GF-D8 (cell line): ENCODE results near the gene LEAP2.

ENCODE experiments used
- DNase-seq: peaks from one replicate; lab custom pipeline; 2025; lab: John Stamatoyannopoulos, UW

Gene LEAP2

DNA sequence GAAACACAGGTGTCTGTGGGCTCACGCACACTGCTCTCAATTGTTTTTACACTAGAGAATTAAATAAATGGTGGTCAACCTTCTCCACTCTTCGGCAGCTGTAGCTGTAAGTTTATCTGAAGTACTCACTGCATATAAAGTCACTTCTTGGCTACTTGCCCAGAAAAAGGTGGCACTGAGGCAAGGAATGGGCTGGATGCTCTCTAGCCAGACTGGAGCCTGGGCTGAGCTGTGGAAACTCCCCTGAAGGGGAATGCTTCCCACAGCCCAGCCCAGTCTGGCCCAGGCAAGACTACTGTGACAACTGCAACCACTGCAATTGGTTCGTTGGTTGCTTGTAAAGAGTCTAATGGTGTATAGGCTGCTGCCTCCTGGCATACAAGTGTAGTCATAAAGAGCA lies 4.5 kb downstream of the LEAP2 start:
- DNase-seq = no peak

DNA sequence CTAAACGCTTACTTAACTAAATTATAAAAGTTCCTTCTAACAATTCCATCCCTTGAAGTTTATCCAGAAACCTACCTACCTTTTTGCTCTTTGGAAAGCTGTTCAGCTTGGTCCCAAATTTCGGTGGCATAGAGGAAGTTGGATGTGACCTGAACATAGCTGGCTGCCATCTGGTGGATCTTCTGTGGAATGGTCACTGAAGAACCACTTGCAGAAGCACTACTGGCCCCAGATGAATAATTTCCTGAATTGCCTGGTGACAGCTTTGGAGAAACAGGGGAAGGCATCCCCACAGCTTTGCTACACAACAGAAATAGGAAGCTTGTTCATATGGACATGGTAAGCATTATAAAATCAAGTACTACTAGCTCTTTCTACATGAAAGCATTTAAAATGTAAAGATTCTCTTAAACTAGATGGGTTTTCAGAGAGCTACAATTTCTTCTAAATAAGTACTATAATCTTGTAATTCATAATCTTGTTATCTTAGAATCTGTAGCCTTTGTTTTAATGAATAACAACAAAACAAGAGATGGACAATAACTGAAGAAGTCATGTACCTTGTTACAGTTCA lies 9.9 kb downstream of the LEAP2 start:
- peak; percentile 9 for DNase-seq

DNA sequence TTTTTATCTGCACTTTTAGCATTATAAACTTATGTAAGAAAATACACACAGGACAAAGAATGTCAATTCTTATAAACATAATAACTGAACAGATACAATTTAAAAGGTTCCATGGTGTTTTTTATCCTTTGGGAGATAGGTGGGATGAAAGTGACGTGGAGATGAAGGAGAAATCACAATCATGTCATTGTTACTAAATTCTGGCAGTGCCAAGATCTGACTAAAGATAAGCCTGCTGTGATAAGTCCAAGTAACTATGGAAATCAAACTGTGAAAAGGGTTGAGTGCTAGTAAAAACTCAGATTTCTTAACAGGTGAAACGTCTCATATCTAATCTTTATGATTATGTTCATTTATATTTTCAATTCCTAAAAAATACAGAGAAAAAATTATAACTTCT lies 11.1 kb downstream of the LEAP2 start:
- no peak for DNase-seq

DNA sequence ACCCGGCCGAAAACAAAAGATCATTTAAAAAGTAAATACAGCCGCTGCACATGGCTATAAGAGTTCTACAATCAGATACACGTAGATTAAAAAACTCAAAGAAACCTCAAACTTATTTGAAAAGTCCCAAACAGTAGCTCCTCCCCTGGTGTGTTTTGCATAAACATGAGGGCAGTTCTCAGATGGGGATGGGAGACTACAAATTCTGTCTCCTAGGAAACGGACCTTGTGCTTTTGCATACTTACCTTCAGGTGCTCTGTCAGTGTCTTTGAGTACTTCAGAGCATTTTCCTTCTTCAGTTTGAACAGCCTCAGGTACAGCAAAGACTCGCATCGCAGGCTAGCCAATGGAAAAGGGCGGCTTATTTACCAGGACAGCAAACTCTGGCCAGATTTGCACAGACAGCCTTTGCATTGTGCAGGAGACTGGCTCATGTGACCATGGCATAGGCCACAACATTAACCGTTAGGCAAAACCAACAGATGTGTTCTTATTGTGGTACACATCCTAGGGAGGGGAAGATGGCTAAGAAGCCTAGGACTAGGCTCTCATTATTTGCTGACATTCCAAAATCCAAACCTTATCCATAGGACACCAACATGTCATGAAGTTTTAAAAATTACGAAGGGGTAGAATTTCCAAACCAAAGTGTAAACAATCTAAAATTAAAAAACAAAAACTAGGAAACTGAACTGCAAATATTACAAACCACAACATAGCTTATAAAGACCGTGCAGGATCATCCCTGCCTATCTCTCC lies 12.8 kb downstream of the LEAP2 start:
- DNase-seq = no peak

DNA sequence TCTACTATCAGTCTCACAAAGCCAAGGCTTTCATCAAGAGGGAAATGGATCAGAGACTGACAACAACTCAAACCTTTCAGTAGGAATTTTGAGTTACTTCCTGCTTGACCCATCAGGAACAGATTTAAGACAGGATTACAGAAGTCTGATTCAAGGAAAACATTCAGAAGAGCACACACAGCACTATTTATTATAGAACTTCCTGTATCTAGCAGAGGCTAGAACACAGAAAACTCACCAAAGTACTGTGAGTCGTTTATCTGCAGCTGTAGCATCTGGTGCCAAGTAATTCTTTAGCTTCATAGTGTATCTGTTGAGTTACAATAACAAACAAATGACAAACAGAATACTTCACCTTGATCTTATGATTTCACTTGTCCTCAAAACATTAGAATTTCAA lies 13.8 kb downstream of the LEAP2 start:
- no peak for DNase-seq

DNA sequence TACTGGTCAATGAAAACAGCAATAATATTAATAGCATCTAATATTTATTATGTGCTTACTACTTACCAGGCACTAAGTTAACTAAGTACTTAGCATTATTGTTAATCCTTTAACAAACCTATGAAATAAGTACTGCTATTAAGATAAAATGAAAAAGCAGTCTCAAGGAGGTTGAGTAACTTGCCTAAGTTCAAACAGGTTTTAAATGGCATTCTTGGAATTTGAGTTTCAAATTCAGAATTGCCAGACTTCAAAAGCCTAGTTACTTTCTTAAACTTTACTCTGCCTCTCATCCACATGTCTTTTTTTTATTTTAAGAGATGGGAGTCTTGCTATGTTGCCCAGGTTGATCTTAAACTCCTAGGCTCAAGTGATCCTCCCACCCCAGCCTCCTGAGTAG lies 16.0 kb downstream of the LEAP2 start:
- DNase-seq = no peak

DNA sequence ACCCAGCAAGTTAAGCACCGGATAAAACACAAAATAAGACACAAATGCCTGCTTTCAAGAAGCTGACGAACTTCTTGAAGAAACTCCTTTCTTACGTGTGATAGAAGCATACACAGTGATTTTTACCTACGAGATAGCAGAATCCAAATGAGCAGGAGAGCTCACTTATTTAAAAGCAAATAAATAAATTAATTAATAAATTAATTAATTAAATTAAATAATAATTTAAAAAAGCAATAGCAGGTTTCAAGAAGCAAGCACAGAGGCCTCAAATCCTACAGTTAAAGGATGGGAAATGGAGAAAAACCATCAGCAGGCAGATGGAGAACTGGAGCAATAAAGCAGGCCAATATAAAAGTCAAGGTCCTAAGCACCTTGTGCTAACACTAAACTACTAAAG lies 17.3 kb downstream of the LEAP2 start:
- no peak for DNase-seq

DNA sequence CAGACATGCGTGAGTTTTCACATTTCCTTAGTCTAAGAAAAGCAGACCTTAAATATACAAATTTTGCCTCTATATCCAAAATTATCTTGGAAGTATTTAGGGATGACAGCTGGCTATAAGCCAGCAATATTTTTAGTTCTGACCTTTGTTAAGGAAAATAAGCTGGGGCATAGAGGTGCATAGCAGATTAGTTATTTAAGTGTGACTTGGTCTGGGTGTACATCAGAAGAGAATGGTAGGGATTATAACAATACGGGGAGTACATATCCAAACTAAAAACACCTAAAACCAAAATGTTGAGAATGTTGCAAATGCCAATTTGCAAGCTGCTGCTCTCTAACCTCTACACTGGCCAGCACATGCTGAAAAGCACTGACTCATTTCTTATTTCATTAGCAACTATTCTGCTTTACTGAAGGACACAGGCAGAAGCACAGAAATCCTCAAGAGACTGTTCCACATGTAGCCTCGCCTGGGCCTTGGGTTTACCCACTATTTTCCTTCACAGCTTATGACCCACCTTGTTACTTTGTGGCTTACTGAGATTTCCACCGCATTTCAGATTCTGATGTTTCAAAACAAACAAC lies 22.3 kb downstream of the LEAP2 start:
- no peak for DNase-seq

DNA sequence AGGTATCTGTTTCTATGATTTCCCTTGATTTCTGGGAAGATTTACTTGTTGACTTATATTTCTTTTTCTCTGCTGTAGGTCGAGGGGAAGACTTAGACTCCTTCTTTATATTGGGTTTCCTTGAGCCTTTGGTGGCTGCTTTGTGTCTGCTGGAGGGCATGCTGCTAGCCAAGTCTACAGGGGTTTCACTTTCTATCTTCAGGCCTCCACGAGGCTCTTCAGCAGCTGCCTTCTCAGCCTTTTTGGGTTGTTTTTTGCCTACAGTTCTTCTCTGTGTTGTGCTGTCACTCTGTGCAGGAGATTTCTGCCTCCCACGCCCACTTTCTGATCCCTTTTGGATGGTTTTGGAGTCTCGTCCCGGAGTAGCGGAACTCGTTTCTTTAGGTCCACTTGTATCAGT lies 23.2 kb downstream of the LEAP2 start:
- DNase-seq = no peak

DNA sequence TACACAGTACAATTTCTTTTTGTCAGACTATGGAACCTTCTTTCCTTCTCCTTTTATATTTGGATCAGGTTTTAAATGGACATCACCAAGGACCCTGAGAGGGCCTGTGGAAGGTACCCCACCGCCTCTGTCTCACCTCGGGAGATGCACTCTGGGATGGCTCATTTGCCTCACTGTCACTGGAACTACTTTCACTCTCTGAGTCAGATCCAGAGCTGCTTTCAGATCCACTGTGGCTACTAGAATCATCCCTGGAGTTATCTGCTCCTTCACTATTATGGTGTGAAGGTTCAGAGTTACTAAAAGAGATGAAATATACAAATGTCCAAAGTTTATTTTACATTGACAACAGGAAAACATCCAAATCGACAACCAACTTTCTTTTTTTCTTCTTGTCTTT lies 24.6 kb downstream of the LEAP2 start:
- no peak for DNase-seq

DNA sequence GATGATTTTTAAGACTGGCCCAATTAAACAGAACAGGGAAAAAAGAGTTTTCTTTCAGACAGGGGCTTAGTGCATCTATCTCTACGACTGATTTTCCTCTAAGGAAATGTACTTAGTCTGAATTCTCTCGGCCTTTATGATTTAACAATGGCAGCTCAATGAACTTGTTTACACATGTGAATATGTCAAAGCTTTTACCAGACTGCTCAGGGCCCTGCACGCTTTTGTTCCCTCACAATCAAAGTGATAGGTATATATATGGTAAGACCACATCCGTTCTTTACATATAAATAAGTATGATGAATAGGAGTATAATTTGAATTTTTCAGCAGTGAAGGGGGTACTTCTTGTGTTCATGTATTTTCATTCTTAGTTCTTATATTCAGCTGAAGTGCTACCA lies 27.6 kb downstream of the LEAP2 start:
- no peak for DNase-seq

DNA sequence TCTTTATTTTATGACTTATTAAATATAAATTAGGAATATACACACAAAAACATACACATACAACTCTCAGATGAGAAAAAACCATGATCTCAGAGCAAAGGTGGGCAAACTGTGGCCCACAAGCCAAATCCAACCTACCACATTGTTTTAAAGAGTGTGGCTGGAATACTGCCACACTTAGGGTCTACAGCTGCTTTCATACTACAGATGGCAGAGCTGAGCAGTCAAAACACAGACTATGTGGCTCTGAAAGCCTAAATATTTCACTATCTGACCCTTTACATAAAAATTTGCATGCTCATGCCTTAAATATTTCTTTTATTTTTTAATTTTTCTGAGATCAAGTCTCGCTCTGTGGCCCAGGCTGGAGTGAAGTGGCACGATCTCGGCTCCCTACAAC lies 28.3 kb downstream of the LEAP2 start:
- no peak for DNase-seq

DNA sequence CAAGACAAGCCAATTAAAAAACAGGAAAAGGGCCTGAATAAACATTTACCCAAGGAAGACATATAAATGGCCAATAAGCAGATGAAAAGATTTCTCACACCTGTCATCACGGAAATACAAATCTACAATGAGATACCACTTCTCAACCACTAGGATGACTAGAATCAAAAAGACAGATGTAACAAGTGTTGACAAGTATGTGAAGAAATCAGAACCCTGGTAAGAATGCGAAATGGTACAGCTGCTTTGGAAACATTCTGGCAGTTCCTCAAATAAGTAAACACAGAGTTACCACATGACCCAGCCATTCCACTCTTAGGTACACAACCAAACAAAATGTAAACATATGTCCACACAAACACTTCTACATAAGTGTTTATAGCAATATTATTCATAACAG lies 32.5 kb downstream of the LEAP2 start:
- no peak for DNase-seq

DNA sequence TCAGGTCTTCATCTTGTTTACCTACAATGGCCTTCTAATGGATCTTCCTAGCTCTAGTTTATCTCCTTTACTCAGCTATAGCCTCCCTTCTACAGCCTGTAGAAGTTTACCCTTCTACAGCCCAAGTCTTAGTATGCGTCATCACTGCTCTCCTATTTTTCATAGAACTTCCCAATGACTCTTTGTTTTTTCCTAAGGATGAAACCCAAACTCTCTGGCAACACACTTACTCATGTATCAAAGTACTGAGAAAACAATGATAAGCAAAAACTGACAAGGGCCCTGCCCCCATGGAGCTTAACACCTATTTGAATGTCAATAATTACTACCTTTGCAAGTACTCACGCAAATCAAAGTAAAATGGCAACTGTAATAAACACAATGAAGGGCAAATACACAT lies 33.7 kb downstream of the LEAP2 start:
- DNase-seq = no peak

DNA sequence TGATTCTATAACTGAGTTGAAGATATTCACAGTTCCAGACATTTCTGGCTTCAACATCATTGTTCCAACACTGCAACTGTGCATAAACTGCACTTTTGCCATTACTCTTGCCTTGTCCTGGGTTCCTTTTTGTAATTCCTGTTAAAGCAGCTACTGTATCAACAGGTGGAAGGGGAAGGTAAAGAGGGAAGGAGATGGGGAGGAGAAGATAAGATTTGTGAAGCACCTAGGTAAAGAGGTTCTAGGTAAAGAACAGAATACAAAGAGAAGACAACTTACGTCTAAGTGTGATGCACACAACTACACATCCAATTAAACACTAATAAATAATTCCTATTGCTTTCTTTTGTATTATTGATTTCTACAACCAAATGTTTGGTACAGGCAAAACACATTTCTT lies 36.2 kb downstream of the LEAP2 start:
- DNase-seq = no peak

DNA sequence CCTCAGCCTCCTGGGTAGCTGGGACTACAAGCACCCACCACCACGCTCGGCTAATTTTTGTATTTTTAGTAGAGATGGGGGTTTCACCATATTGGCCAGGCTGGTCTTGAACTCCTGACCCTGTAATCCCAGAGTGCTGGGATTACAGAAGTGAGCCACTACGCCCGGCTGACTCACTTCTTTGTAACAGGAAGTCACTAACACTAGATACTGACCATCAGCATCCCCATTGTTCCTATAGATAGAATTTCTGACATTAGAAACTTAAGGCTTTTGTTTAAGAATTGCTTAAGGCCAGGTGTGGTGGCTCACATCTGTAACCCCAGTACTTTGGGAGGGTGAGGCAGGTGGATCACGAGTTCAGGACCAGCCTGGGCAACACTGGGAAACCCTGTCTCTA lies 42.2 kb downstream of the LEAP2 start:
- no peak for DNase-seq

DNA sequence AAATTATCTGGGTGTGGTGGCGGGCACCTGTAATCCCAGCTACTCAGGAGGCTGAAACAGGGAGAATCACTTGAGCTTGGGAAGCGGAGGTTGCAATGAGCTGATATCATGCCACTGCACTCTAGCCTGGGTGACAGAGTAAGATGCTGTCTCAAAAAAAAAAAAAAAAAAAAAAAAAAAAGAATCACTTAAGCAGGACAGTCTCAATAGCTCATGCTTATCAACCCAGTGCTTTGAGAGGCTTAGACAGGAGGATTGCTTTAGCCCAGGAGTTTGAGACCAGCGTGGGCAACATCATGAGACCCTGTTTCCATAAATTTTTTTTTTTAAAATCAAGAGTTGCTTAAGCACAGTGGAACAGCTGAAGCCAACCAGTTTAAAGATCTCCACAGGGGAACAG lies 42.6 kb downstream of the LEAP2 start:
- DNase-seq = no peak
